ENCODE results near the gene TFEB.

TFEB gene

DNA sequence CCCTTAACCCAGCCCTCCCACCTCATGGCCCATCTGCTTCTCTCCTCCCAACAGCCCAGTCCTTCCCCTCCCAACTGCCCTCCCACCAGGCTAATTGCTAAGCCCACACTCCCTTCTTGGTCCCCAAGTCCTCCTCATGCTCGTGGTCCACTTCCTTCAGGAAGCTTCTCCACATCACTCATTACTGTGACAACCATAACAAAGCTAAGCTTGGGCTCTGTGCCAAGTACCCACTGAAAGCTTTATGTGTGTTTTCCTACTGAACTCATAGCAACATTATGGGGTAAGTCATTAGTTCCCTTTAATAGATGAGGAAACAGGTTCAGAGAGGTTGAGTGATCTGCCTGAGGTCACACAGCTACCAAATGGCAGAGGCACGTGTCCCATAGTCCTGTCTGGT, 28.1 kb upstream of the TFEB start:
- no peak for DNase-seq

DNA sequence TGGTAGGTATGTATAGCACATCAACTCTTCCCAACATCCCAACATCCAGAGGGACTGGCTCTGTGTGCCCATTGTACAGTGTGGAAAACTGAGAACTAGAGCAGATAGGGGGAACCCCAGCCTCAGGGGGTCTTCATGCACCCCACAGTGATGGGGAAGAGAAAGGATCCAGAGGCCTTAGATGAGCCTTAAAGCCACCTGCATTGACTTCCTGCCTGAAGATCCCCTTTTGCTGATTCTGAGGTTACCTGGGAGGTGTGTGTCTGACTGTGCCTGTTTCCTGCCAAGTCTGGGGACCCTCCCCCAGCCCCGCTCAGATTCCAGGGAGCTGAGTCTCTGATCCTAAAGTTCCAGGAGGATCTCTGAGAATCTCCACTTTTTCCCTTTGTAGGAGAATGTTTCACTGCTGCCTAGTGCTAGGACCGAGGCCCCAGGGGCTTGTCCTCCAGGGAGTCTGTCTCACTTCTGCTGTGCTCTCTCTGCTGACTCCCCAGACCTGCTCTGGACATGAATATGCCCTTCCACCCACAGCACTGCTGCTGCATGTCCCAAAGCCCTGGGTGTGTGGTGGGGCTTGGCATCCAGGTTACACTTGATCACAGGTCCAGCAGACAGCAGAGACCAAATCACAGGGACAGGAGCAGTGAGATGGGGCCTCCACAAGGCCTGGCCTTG, 24.6 kb upstream of the TFEB start:
- DNase-seq, result no peak

GRCh38 chr6:41759106-41759904, 23.9 kb upstream of the TFEB start:
- DNase-seq, result no peak

GRCh38 chr6:41758641-41759035, 23.2 kb upstream of the TFEB start:
- DNase-seq, result no peak

DNA sequence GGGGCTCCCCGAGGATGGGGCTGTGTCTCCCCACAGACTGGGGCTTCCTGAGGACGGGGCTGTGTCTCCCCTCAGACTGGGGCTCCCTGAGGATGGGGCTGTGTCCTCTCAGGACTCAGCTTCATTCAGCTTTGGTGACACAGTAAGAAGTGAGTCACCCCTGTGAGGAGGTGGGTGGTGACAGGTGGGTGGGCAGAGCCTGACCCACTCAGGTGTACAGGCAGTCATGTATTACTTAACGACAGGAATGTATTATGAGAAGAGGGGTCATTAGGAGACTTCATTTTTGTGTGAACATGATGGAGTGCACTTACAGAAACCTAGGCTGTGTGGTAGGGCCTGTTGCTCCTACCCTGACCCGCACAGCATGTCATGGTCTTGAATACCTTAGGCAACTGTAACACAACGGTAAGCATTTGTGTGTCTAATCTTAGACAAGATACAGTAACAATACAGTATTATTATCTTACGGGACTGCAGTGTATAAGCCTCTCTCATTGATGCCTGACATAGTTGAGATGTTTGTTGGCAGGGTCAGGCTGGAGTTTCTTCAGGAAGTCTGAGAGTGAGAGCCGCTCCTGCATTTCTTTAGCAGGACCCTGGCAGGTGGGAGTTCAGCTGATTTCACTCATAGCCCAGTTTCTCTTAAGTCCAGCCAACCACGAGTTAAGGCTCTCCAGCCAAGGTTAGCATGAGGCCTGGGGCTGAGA, 22.7 kb upstream of the TFEB start:
- no peak for DNase-seq

DNA sequence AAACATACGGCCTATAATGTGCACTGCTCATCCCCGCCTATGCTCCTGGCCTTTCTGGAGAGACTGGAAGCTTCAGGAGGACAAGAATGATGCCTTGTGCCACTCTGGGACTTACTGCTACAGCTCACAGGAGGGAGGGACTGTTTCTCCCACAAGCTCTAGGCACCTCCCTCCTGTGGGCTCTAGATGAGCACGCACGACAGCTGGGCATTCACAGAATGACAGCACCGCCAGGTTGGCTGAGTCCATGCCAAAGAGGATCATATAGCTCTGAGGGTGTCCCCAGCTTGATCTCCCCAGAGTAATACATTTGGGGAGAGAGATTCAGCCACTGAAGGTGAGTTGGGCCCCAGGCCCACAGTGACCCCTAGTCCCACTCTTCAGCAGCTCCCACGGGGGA, 21.9 kb upstream of the TFEB start:
- no peak for DNase-seq

- DNase-seq, result no peak
These were observed 20.9 kb upstream of the TFEB start for GRCh38 chr6:41756354-41756753.

DNA sequence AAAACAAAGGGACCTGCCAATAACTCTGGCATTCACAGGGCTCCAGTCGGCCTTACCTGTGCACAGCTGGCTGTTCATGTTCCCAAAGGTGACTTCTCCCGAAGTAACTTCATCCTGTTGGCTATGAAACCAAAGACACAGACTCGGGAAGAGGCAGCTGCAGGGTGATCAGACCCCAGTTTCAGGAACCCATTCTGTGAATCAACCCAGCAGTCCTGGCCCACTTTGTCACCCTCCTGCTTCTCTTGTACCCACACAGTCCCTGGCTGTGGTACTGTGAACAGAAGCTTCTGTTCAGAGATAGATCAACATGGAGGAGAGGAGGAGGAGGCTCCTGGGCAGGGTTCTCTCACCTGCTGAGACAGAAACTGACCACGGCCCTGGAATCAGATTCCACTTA, 20.5 kb upstream of the TFEB start:
- DNase-seq, result no peak

DNA sequence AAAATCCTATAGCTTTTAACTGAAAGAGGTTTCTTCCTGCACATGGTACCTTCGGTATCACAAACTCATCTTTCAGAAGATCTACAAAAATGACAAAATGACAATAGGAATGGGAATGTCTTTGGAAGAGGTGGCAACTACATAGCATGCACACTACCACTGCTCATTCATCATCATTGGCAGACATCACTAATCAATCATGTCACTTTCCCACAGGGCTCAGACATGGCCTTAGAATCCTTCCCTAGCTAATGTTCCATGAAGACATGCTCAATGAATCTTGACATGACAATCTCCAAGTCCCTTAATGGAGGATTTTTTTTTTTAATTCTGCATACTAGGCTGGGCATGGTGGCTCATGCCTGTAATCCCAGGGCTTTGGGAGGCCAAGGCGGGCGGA, 15.0 kb upstream of the TFEB start:
- DNase-seq, result no peak

DNA sequence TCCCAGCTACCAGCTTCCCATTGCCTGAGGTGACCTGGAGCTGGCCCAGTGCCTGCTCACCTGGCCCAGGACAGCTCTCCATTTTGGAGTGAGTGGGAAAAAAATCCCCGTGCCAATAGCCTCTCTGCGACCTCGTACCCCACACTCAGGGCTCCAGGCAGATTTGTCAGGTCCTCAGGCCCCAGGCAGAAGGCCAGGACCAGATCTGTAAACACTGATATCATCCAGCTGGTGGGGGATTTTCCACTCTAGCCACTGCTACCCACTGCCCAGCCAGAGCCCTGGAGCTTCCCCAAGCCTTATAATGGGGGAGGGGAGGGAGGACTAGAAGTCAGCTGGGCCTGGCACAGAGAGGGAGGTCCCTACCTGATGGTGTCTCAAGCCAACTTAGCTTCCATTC, 13.1 kb upstream of the TFEB start:
- no peak for DNase-seq

- no peak for DNase-seq
These were observed 12.7 kb upstream of the TFEB start for GRCh38 chr6:41748102-41748477.

- DNase-seq, result no peak
These were observed 12.1 kb upstream of the TFEB start, which contains the start of gene PGC for GRCh38 chr6:41747256-41748101. TSS of gene PGC (minus strand) at chr6:41747397. CDS start at chr6:41747334, 63 bp downstream.

DNA sequence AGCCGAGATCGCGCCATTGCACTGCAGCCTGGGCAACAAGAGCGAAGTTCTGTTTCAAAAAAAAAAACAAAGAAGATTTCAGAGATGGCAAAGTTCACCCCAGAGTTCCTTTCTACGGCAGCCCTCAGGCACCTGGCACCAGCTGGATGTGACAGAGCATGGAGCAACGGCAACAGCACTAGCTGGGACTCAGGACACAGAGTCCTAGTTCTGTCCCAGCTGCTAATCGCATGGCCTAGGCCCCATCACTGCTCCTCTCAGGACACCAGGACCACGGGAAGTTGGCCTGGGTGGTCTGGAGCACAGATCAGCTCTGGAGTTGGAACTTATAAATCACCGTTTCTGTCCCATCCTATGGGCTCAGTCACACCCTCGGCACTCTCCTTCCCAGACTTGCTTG, 10.7 kb upstream of the TFEB start:
- DNase-seq, result no peak

GRCh38 chr6:41744236-41744787, 8.9 kb upstream of the TFEB start:
- no peak for DNase-seq

- DNase-seq, result no peak
These were observed 8.2 kb upstream of the TFEB start for GRCh38 chr6:41743406-41744235.

DNA sequence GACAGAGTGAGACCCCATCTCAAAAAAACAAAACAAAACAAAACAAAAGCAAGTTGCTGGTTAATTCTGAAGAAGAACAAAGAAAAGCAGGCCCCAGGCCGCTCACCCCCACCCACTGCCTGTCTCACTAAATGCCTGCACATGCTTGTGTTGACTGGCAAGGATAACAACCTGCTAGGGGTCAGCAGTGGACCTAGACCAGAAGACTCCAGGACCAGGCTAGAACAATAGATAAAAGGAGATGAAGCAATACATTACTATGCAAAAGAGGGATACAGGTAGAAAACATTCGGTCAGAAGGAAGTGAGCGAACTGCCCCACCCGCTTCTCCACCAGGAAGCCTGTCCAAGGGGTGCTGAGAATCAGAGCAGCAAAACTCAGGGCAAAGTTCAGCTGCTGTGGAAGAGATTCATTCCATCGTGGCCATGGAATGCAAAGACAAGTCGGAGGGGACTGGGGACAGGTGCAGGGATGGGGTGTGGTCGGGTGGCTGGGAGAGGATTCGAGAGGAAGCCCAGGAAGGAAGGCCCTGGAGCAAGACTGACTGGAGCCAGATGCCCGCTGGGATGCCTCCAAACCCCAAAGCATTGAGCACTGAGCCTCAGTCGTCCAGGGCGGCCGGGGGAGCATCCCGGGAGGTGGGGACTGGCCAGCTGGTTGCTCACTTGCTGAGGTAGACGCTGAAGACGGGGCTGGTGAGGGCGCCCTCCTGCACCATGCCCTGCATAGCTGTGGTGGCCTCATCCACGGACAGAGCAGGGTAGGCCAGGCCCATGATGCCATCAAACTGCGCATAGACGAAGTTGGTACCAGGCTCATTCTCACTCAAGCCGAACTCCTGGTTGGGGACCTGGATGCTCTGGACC, 6.5 kb upstream of the TFEB start:
- DNase-seq, result no peak

DNA sequence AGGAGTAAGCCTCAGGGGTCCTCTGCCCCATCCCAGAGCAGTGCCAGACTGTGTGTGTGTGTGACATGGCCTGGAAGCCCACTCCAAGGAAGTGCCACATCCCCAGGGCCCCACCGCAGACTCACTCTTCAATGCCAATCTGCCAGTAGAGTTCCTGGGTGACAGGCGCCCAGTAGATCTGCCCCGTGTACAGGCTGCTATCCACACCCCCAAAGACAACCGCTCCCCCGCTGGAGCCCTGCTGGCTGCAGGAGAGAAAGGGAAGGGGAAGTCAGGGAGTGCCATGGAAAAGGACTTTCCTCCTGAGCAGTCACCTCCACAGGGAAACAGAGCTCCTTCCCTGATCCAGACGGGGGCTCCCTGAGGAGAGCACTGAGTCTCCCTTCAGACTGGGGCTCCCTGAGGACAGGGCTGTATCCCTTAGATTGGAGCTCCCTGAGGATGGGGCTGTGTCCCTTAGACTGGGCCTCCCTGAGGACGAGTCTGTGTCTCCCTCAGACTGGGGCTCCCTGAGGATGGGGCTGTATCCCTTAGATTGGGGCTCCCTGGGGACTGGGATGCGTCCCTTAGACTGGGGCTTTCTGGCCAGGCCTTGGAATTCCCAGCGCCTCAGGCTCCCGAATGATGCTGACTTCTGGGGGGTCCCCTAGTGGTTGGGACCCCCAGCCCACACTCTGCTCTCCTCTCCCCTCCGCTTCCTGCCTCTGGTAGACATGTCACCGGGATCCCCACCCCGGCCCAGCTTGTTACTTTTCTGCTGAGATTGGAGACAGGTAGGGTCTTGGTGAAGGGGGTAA, 5.2 kb upstream of the TFEB start:
- DNase-seq, result no peak

DNA sequence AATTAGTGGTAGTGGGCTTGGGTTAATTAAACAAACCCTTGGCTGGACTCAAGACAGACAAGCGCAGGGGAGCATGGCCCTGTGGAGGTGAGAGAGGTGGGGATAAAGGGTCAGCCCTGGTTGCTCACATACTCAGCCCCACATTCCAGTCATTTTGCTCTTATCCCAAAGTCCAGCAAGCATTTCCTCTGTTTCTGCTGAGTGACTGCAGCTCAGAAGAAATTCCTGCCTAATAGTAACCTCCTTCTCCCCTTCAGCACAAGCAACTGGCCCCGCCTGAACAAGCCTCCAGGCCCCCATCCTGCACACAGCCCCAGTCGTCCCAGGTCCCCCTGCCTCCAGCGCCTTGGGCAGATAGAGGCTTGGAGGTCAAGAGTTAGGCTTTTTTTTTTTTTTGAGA, 3.6 kb upstream of the TFEB start:
- no peak for DNase-seq

GRCh38 chr6:41737591-41738130, 2.3 kb upstream of the TFEB start:
- no peak for DNase-seq

Data from EL (cell line).